Superior temporal gyrus (tissue), 1 donor: ENCODE results near the gene NHLH1.

Experiments
- DNase-seq: peaks from one replicate; pipeline ENCODE4 v3.0.0-alpha.2; 2016; ENCODE audit errors: extremely low spot score

The NHLH1 gene

GRCh38 chr1:160366731-160367515 lies at the start of gene NHLH1:
TSS of gene NHLH1 (plus strand) at chr1:160367071. CDS start at chr1:160370732, 3,661 bp downstream.
- DNase-seq, result no peak

- no peak for DNase-seq
Observed at GRCh38 chr1:160322831-160323230, 44.0 kb upstream of the NHLH1 start.

DNA sequence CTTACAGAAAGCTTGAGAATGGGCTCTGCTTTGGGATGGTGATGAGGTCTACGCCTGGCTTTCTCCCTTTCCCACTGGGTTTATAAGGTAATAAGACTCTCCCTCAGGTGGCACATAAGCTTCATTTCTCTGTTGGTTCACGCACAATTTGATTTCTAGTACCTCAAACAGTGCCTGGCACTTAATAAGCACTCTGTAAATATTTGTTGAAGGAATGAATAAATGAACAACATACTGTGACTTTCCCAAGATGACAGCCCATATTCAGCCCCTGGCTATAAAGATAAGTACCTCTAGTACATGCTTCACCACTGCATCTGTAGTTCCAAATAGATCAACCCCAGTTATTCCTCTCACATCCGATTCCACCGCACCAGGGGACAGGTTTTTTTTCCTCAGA lies 41.6 kb upstream of the NHLH1 start:
- DNase-seq, result no peak

GRCh38 chr1:160326418-160326817 lies 40.5 kb upstream of the NHLH1 start:
- DNase-seq, result no peak

DNA sequence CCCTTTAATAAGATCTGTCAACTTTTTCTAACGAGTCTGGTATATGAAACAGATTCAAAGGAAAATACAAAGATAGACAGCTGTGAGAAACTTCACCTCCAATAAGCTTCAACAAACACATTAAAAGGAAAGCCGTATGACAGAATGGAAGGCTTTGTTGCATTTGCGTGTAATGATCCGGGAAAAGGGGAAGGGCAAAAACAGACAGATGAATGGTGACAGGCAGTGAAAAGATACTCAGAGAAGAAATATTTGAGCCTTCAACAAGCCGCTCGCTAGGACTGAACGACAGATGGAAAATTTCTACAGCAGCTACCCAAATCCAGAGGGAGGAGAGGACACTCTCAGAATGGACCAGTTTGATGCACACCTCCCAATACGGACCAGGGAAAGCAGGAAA lies 38.7 kb upstream of the NHLH1 start:
- DNase-seq, result peak; percentile 84

- no peak for DNase-seq
Observed at GRCh38 chr1:160330119-160330518, 36.8 kb upstream of the NHLH1 start.

- no peak for DNase-seq
Observed at GRCh38 chr1:160332516-160332915, 34.4 kb upstream of the NHLH1 start.

- no peak for DNase-seq
Observed at GRCh38 chr1:160338580-160338979, 28.3 kb upstream of the NHLH1 start.

DNA sequence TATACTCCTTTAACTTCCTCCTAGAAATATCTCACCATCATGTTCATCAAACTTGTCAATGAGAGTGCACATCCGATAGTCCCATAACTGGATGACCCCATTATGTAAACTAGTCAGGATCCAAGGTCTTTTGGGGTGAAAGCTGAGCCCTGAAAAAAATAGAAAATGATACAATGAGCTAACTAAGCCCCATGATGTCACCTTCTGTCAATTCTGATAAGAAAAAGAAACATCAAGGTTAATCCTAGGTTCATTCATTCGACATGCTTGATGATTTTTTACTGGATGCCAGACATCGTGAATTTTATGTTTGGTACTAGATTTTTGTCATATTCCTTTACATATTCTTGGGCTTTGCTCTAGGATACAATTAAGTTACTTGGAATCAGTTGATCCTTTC lies 26.7 kb upstream of the NHLH1 start:
- DNase-seq, result no peak

- DNase-seq, result no peak
Observed at GRCh38 chr1:160340866-160341265, 26.0 kb upstream of the NHLH1 start.

- DNase-seq, result no peak
Observed at GRCh38 chr1:160342526-160342925, 24.3 kb upstream of the NHLH1 start.

GRCh38 chr1:160342953-160343869 lies 23.7 kb upstream of the NHLH1 start, which contains the start of the genes COPA and NCSTN:
TSS of gene COPA (minus strand) at chr1:160343250. CDS start at chr1:160343170, 80 bp downstream.
TSS of gene NCSTN (plus strand) at chr1:160343383. CDS start at chr1:160343397, 14 bp downstream.
- peak; percentile 95 for DNase-seq

GRCh38 chr1:160344241-160344640 lies 22.6 kb upstream of the NHLH1 start:
- no peak for DNase-seq

GRCh38 chr1:160344936-160345335 lies 21.9 kb upstream of the NHLH1 start:
- DNase-seq, result no peak

- no peak for DNase-seq
Observed at GRCh38 chr1:160346463-160346862, 20.4 kb upstream of the NHLH1 start.

DNA sequence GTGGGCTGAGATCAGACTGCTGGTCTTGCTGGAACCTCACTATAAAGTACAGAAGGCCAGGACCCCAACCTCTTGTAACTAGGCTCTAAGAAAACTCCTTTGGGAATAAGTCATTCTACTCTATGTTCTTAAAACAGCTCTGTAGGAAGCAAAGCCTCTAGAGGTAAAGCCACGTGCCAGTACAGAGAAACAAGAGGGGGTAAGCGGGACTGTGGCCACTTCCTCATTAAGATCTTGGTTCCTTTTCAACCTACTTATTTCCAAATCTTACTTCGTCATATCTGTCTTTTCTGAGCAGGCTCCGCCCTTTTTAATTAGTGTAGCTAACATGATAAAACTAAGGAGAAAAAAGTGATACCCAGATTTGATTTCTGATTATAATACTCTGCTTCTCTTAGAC lies 19.9 kb upstream of the NHLH1 start:
- DNase-seq, result no peak

- no peak for DNase-seq
Observed at GRCh38 chr1:160351629-160352028, 15.2 kb upstream of the NHLH1 start.

DNA sequence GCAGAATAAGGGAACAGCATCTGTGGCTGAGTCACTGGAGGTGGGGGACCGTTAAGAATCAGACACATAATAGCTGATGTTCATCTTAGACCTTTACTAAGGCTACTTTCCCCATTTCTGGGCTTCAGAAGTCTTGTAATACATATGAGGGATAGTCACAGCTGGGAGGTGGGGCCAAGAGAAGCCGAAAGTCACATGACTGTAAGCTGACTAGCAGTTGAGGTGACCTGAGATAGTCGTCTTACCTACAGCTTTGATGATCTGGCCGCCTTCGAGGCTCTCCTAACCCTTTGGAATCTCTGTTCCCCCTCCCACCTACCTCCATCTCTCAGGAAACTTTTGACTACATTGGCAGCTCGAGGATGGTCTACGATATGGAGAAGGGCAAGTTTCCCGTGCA lies 14.3 kb upstream of the NHLH1 start:
- DNase-seq, result no peak

DNA sequence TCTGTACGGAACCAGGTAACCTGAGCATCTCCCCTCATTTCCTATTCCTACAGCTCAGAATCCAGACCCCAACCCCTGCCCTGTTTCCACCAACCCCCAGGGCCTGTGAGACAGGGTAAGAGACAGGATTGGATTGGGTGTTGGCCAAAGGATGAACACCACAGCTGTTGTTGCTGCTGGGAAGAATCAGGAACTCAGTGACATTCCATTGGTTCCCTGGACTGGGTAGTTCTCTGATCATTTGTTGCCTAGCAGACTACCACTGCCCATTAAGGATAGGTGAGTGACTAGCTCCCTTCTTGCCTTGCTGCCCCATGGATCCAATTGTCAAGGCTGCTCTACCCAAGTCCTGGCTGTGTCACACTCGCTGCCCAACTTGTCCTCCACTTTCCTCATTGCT lies 13.6 kb upstream of the NHLH1 start:
- no peak for DNase-seq

- no peak for DNase-seq
Observed at GRCh38 chr1:160354388-160354985, 12.4 kb upstream of the NHLH1 start.

DNA sequence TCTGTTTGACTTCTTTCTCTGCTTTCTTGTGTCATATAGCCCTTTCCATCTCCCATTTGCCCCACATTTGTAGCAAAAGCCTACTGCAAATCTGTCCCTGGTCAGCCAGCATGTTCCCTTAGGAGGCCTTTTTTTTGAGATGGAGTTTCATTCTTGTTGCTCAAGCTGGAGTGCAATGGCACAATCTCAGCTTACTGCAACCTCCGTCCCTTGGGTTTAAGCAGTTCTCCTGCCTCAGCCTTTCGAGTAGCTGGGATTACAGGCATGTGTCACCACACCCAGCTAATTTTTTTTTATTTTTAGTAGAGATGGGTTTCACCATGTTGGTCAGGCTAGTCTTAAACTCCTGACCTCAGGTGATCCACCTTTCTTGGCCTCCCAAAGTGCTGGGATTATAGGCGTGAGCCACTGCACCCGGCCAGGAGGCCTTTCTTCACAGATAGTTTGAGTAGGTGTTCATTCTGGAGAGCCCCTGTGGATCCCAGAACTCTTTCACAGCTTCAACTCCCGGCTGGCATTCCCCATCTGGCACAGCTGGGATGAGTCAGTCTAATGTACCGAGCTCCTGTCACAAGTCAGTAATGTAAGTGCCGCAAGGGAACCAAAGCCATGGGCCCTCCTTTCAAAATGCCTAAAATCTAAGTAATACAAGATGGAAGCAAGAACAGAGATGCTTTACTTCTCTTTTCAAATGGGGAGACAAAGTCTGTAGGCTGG lies 9.4 kb upstream of the NHLH1 start:
- DNase-seq, result no peak

DNA sequence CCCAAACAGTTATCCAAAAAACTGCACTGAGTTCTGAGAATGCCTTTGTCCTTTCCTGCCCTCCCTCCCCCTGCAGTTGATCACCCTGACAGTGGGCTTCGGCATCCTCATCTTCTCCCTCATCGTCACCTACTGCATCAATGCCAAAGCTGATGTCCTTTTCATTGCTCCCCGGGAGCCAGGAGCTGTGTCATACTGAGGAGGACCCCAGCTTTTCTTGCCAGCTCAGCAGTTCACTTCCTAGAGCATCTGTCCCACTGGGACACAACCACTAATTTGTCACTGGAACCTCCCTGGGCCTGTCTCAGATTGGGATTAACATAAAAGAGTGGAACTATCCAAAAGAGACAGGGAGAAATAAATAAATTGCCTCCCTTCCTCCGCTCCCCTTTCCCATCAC lies 8.8 kb upstream of the NHLH1 start:
- no peak for DNase-seq
